MM.1S (cell line): ENCODE measurements around the gene PTGIS.

Experiments
- DNase-seq: peaks from one replicate; pipeline ENCODE4 v3.0.0-alpha.2; 2015
- H2AFZ ChIP-seq: fragments of 300-600 bp; sonication (generic); 2 replicates; pipeline ENCODE4 v1.6.0; 2016; ENCODE audit warnings: antibody characterized with exemption, low read length
- H3F3A ChIP-seq: fragments of 300-600 bp; sonication (generic); 2 replicates; pipeline ENCODE4 v1.6.1; 2016; ENCODE audit warnings: mild to moderate bottlenecking, antibody characterized with exemption, low read length, moderate library complexity, mixed read lengths; ENCODE audit not compliant: insufficient read depth
- H3K27ac ChIP-seq: fragments of 300-600 bp; sonication (generic); 2 replicates; pipeline ENCODE4 v1.5.1; 2016; ENCODE audit warnings: mild to moderate bottlenecking, low read length
- H3K27me3 ChIP-seq: fragments of 300-600 bp; sonication (generic); replicated peaks from 2 replicates; pipeline ENCODE4 v1.6.0; 2016; ENCODE audit warnings: low read length; ENCODE audit not compliant: insufficient read depth
- H3K36me3 ChIP-seq: fragments of 300-600 bp; sonication (generic); replicated peaks from 2 replicates; pipeline ENCODE4 v1.6.1; 2016; ENCODE audit warnings: mild to moderate bottlenecking, low read length, mixed read lengths; ENCODE audit not compliant: insufficient read depth
- H3K4me1 ChIP-seq: fragments of 300-600 bp; sonication (generic); 2 replicates; pipeline ENCODE4 v1.6.1; 2016; ENCODE audit warnings: low read length, mixed read lengths
- H3K4me2 ChIP-seq: fragments of 300-600 bp; sonication (generic); 2 replicates; pipeline ENCODE4 v1.6.0; 2016; ENCODE audit warnings: low read depth, low read length
- H3K4me3 ChIP-seq: fragments of 300-600 bp; sonication (generic); 2 replicates; pipeline ENCODE4 v1.5.1; 2016; ENCODE audit warnings: low read length, mixed read lengths
- H3K79me2 ChIP-seq: fragments of 300-600 bp; sonication (generic); 2 replicates; pipeline ENCODE4 v1.6.1; 2016; ENCODE audit warnings: mixed run types, low read length, mixed read lengths
- H3K9ac ChIP-seq: fragments of 300-600 bp; sonication (generic); 2 replicates; pipeline ENCODE4 v1.6.1; 2016; ENCODE audit warnings: low read length, mixed read lengths
- H3K9me2 ChIP-seq: fragments of 300-600 bp; sonication (generic); replicated peaks from 2 replicates; pipeline ENCODE4 v1.6.1; 2016; ENCODE audit warnings: mild to moderate bottlenecking, low read length, mixed read lengths; ENCODE audit not compliant: insufficient read depth
- H3K9me3 ChIP-seq: fragments of 300-600 bp; sonication (generic); replicated peaks from 2 replicates; pipeline ENCODE4 v1.6.1; 2016; ENCODE audit warnings: mild to moderate bottlenecking, low read length, mixed read lengths; ENCODE audit not compliant: insufficient read depth
- H4K20me1 ChIP-seq: fragments of 300-600 bp; sonication (generic); 2 replicates; pipeline ENCODE4 v1.6.1; 2016; ENCODE audit warnings: mild to moderate bottlenecking, low read length, moderate library complexity, mixed read lengths; ENCODE audit not compliant: insufficient read depth
- CTCF ChIP-seq: fragments of 300-600 bp; sonication (generic); IDR thresholded peaks from 2 replicates; pipeline ENCODE4 v1.5.1; 2016; ENCODE audit warnings: antibody characterized with exemption, low read length, mixed read lengths
- EZH2 ChIP-seq: fragments of 300-600 bp; sonication (generic); optimal IDR thresholded peaks from 2 replicates; pipeline ENCODE3; 2017; ENCODE audit warnings: low read depth, mild to moderate bottlenecking, antibody characterized with exemption, low read length, mixed read lengths
- EZH2phosphoT487 ChIP-seq: fragments of 300-600 bp; sonication (generic); IDR thresholded peaks from 2 replicates; pipeline ENCODE4 v1.6.1; 2018; ENCODE audit warnings: antibody characterized with exemption, low read length

PTGIS gene

GRCh38 chr20:49518576-49518975 lies 49.4 kb downstream of the PTGIS start:
- no peaks in the 10 kb centered on the region for H3K9me3 ChIP-seq
- TF ChIP-seq EZH2phosphoT487 (no peak), EZH2 (no peak), CTCF (no peak)

GRCh38 chr20:49517805-49518100 lies 50.2 kb downstream of the PTGIS start:
- H3K9ac ChIP-seq = no peak overlapping the region
- no peaks in the 10 kb centered on the region for H3K36me3 ChIP-seq
- no peaks in the 10 kb centered on the region for H3K79me2 ChIP-seq
- no peak for DNase-seq
- TF ChIP-seq CTCF (no peak), EZH2 (no peak), EZH2phosphoT487 (no peak)
- H3K9me2 ChIP-seq = no peaks in the 10 kb centered on the region
- H3K27ac ChIP-seq = no peak overlapping the region
- no peaks in the 10 kb centered on the region for H4K20me1 ChIP-seq
- H2AFZ ChIP-seq = no peak overlapping the region
- no peaks in the 10 kb centered on the region for H3K4me1 ChIP-seq
- H3K4me3 ChIP-seq = no peak overlapping the region
- H3F3A ChIP-seq = no peaks in the 10 kb centered on the region
- H3K9me3 ChIP-seq = no peaks in the 10 kb centered on the region
- H3K4me2 ChIP-seq = no peak overlapping the region
- H3K27me3 ChIP-seq = peaks cover 22% of the 10 kb centered on the region

More at GRCh38 chr20:49518576-49518975, 49.4 kb downstream of the PTGIS start:
- Histone ChIP-seq H3K4me3 (no peak overlapping the region), H3F3A (no peaks in the 10 kb centered on the region), H3K27ac (no peak overlapping the region), H3K27me3 (peaks cover 14% of the 10 kb centered on the region), H3K4me2 (no peak overlapping the region), H4K20me1 (no peaks in the 10 kb centered on the region), H2AFZ (no peak overlapping the region), H3K4me1 (no peaks in the 10 kb centered on the region), H3K79me2 (no peaks in the 10 kb centered on the region), H3K9me2 (no peaks in the 10 kb centered on the region), H3K36me3 (no peaks in the 10 kb centered on the region), H3K9ac (no peak overlapping the region)
- DNase-seq = no peak

GRCh38 chr20:49516916-49517804 lies 50.8 kb downstream of the PTGIS start:
- DNase-seq = no peak
- Histone ChIP-seq H3K4me2 (no peak overlapping the region), H3K27ac (no peak overlapping the region), H4K20me1 (no peaks in the 10 kb centered on the region), H3K27me3 (peaks cover 28% of the 10 kb centered on the region), H3K79me2 (no peaks in the 10 kb centered on the region), H3K4me1 (no peaks in the 10 kb centered on the region), H3K9ac (no peak overlapping the region), H3K36me3 (no peaks in the 10 kb centered on the region), H3K9me2 (no peaks in the 10 kb centered on the region), H3K9me3 (no peaks in the 10 kb centered on the region), H2AFZ (no peak overlapping the region), H3K4me3 (no peak overlapping the region), H3F3A (no peaks in the 10 kb centered on the region)
- TF ChIP-seq EZH2phosphoT487 = no peak
- TF ChIP-seq EZH2 = no peak

GRCh38 chr20:49515586-49515985 lies 52.4 kb downstream of the PTGIS start:
- Histone ChIP-seq H3K4me2 (no peak overlapping the region), H3K27me3 (peaks cover 40% of the 10 kb centered on the region), H3F3A (no peaks in the 10 kb centered on the region), H3K9me3 (no peaks in the 10 kb centered on the region), H3K4me1 (no peaks in the 10 kb centered on the region), H4K20me1 (no peaks in the 10 kb centered on the region), H3K79me2 (no peaks in the 10 kb centered on the region), H2AFZ (no peak overlapping the region), H3K9me2 (no peaks in the 10 kb centered on the region), H3K36me3 (no peaks in the 10 kb centered on the region), H3K9ac (no peak overlapping the region), H3K4me3 (no peak overlapping the region), H3K27ac (no peak overlapping the region)
- no peak for DNase-seq
- no peak for TF ChIP-seq CTCF
